Osteoblast (primary cell): Measurements from ENCODE around the gene XRCC5. TPM values are rescaled to one million over a fixed set of nuclear protein-coding genes. Genes with fewer than 3 reads are reported as not detected.
A peak's percentile ranks its signal among the peaks of the same experiment; 100 is the strongest.

Experiments
- DNase-seq: peaks from one replicate; pipeline ENCODE4 v3.0.0; 2011; ENCODE audit warnings: low spot score, mixed read lengths; ENCODE audit not compliant: insufficient read length; ENCODE audit errors: missing footprints
- H2AFZ ChIP-seq: 2 replicates; pipeline ENCODE4 v1.6.0; 2011; ENCODE audit warnings: mild to moderate bottlenecking, low read length
- H3K27ac ChIP-seq: 2 replicates; pipeline ENCODE4 v1.5.1; 2011; ENCODE audit warnings: mild to moderate bottlenecking, low read depth, low read length, moderate library complexity
- H3K27me3 ChIP-seq: 2 replicates; pipeline ENCODE4 v1.6.0; 2012; ENCODE audit warnings: mild to moderate bottlenecking, control low read depth, inconsistent platforms, low read length, moderate library complexity; ENCODE audit not compliant: insufficient read depth
- H3K36me3 ChIP-seq: 2 replicates; pipeline ENCODE4 v1.5.1; 2011; ENCODE audit warnings: mild to moderate bottlenecking, low read length, control low read depth, moderate library complexity; ENCODE audit not compliant: insufficient read depth
- H3K4me1 ChIP-seq: 2 replicates; pipeline ENCODE4 v1.5.1; 2011; ENCODE audit warnings: mild to moderate bottlenecking, low read length, control low read depth, moderate library complexity; ENCODE audit not compliant: insufficient read depth
- H3K4me2 ChIP-seq: 2 replicates; pipeline ENCODE4 v1.6.0; 2011; ENCODE audit warnings: mild to moderate bottlenecking, low read length; ENCODE audit not compliant: insufficient read depth
- H3K4me3 ChIP-seq: fragments of 200-600 bp; sonication (generic); 3 replicates; pipeline ENCODE4 v1.5.1; 2012; ENCODE audit warnings: mild to moderate bottlenecking, low read length, inconsistent platforms; ENCODE audit not compliant: insufficient read depth
- H3K79me2 ChIP-seq: 2 replicates; pipeline ENCODE4 v1.6.0; 2012; ENCODE audit warnings: mild to moderate bottlenecking, low read length, control low read depth, inconsistent platforms; ENCODE audit not compliant: insufficient read depth
- H3K9me3 ChIP-seq: 2 replicates; pipeline ENCODE4 v1.5.1; 2011; ENCODE audit warnings: low read depth, low read length, control low read depth
- H4K20me1 ChIP-seq: 2 replicates; pipeline ENCODE4 v1.6.0; 2012; ENCODE audit warnings: mild to moderate bottlenecking, low read length, control low read depth; ENCODE audit not compliant: insufficient read depth
- total RNA-seq: library from RNA; depleted of rRNA; stranded (reverse); fragments of >200 nt; gene quantifications from 2 replicates; pipeline ENCODE4 v1.2.3, GENCODE V29; 2012
- TF ChIP-seq, protein P1 (sequence below): IDR thresholded peaks from 2 replicates; pipeline ENCODE4 v1.5.1; 2011; ENCODE audit warnings: mild to moderate bottlenecking, low read depth, low read length, moderate library complexity; ENCODE audit errors: extremely low read depth

XRCC5 gene
- total RNA-seq: 203 and 204 TPM in 2 replicates

DNA sequence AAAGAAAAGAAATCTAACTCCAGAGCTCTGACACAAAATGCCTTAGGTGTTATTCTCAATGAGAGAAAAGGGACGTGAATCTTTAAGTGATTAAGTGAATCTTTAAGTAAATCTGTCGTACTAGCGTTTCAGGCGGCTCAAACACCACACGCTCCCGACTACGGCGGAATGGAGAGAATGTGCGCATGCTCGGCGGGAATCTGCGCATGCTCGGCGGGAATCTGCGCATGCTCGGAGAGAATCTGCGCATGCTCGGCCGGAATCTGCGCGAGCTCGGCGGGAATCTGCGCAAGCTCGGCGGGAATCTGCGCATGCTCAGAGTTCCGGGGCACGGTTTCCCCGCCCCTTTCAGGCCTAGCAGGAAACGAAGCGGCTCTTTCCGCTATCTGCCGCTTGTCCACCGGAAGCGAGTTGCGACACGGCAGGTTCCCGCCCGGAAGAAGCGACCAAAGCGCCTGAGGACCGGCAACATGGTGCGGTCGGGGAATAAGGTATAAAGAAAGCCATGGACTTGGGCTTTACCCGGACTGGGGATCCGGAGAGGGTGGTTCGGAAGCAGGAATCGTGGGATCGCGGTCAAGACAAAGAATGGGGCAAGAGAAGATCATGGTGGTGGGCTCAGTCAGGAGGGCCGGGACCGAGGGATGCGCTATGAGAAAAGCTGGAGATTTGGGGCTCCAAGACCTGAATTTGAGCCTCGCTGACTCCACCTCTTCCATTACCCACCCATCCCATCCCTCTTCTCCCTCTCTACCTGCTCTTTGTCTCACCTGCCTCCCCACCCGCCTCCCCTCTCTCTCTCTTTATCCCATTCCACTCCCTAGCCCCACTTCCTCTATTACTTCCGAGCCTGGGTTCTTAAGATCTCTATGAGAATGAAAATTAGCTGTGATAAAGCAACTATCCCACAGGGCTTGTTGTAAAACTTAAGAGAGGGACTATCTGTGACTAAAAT is at the start of gene XRCC5:
Gene XRCC5, plus strand, starts transcription at position 382 of the 955 bp plus-strand sequence. Its CDS starts 89 bp downstream, at position 471.
- H3K4me3 ChIP-seq: peak within 1 kb of the TSS; percentile 96
- H3K4me2 ChIP-seq: peak within 1 kb of the TSS; percentile 97
- H3K9me3 ChIP-seq: no peaks in the 10 kb centered on the region
- peaks cover 34% of the 10 kb centered on the region for H3K36me3 ChIP-seq
- peak within 1 kb of the TSS; percentile 96 for H3K27ac ChIP-seq
- TF ChIP-seq, protein P1, sequence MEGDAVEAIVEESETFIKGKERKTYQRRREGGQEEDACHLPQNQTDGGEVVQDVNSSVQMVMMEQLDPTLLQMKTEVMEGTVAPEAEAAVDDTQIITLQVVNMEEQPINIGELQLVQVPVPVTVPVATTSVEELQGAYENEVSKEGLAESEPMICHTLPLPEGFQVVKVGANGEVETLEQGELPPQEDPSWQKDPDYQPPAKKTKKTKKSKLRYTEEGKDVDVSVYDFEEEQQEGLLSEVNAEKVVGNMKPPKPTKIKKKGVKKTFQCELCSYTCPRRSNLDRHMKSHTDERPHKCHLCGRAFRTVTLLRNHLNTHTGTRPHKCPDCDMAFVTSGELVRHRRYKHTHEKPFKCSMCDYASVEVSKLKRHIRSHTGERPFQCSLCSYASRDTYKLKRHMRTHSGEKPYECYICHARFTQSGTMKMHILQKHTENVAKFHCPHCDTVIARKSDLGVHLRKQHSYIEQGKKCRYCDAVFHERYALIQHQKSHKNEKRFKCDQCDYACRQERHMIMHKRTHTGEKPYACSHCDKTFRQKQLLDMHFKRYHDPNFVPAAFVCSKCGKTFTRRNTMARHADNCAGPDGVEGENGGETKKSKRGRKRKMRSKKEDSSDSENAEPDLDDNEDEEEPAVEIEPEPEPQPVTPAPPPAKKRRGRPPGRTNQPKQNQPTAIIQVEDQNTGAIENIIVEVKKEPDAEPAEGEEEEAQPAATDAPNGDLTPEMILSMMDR: no peak
- peaks cover 46% of the 10 kb centered on the region for H3K79me2 ChIP-seq
- peaks cover 20% of the 10 kb centered on the region for H3K4me1 ChIP-seq
- peak; percentile 90 for DNase-seq
- H4K20me1 ChIP-seq: peaks cover 21% of the 10 kb centered on the region
- no peaks in the 10 kb centered on the region for H3K27me3 ChIP-seq
- H2AFZ ChIP-seq: peak within 1 kb of the TSS; percentile 95

DNA sequence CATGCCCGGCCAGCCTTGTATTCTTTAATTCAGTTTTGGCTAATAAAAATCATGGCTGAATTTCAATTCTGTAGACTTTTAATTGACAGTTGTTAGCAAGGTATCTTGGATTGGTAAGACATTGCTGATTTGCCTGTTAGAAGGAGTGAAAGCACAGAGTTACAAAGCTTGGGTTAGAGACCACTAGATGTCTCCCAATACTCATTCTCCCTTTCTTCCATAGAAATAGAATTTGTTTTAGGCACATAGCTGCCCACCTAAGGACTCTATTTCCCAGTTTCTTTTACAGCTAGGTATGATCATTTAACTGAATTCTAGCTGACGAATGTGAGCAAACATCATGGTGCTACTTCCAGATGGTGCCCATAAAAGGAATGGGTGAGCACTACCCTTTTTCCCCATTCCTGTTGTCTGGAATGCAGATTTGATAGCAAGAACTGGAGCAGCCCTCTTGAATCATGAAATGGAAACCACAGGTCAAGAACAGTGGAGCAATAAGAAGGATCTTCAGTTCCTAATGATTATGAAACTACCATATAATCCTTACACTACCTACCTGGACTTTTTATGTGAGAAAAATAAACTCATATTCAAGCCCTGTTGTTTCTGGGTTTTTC is 45.0 kb upstream of the XRCC5 start:
- Histone ChIP-seq H3K4me1 (peaks cover 9% of the 10 kb centered on the region), H3K4me2 (no peak overlapping the region), H3K36me3 (no peaks in the 10 kb centered on the region), H2AFZ (peak overlapping the region; percentile 4), H3K4me3 (no peak overlapping the region), H3K9me3 (no peaks in the 10 kb centered on the region), H4K20me1 (no peaks in the 10 kb centered on the region), H3K27me3 (no peaks in the 10 kb centered on the region), H3K27ac (no peak overlapping the region), H3K79me2 (no peaks in the 10 kb centered on the region)
- TF ChIP-seq, protein P1: no peak
- no peak for DNase-seq

DNA sequence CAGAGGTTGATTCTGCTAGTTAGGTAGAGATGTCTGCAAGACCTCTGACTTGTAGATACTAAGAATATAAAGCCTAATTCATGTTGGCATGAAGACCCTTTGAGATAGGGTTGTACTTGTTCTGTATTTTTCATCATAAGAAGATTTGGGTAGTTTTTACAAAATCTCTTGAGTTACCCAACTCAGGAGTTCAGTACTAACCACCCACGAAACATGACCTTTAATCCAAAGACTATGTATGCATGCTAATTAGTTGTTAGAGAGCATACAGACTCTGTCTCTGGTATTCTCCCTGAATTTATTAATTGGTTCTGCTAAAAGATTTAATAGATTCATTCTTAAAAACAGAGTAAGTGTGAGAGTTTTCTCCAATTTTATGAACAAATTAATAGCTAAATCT is 44.5 kb upstream of the XRCC5 start:
- Histone ChIP-seq H3K4me1 (peaks cover 9% of the 10 kb centered on the region), H4K20me1 (no peaks in the 10 kb centered on the region), H3K27me3 (no peaks in the 10 kb centered on the region), H2AFZ (no peak overlapping the region), H3K4me3 (no peak overlapping the region), H3K36me3 (no peaks in the 10 kb centered on the region), H3K4me2 (no peak overlapping the region), H3K79me2 (no peaks in the 10 kb centered on the region), H3K27ac (no peak overlapping the region), H3K9me3 (no peaks in the 10 kb centered on the region)
- TF ChIP-seq, protein P1: no peak
- DNase-seq: no peak

DNA sequence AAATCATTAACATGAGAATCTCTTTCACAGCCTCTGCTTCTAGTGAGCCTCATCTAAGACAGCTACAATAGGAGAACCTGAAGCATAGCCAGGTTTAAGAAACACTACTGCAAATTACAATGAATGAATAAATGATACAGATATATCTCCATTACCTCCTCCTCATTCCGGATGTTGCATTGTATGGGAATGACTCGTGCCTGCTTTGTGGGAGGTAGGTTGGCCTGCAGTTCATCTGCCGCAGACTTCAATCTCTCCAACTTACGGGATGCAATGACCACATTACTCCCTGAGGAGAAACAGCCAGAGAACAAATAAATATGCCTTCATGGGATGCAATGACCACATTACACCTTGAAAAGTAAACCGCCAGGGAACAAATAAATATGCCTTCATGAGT is 42.9 kb upstream of the XRCC5 start:
- TF ChIP-seq, protein P1: no peak
- no peaks in the 10 kb centered on the region for H4K20me1 ChIP-seq
- no peaks in the 10 kb centered on the region for H3K36me3 ChIP-seq
- H3K4me1 ChIP-seq: peaks cover 9% of the 10 kb centered on the region
- H3K4me2 ChIP-seq: no peak overlapping the region
- DNase-seq: peak; percentile 71
- H3K27me3 ChIP-seq: no peaks in the 10 kb centered on the region
- no peaks in the 10 kb centered on the region for H3K79me2 ChIP-seq
- no peaks in the 10 kb centered on the region for H3K9me3 ChIP-seq
- no peak overlapping the region for H3K4me3 ChIP-seq
- no peak overlapping the region for H3K27ac ChIP-seq
- no peak overlapping the region for H2AFZ ChIP-seq
